HepG2 (cell line): ENCODE results near the gene TXN2. TPM values are rescaled to one million over a fixed set of nuclear protein-coding genes. Genes with fewer than 3 reads are reported as not detected.

Experiments used
- ATAC-seq: fragments of 200-7000 bp; cut with Tn5 transposase; 3 replicates; pipeline ENCODE4 v1.9.1; 2020; ENCODE audit warnings: mild to moderate bottlenecking, moderate library complexity
- BruUV-seq: library from RNA; stranded (reverse); fragments of 400-500 nt; replicated peaks from 2 replicates; lab custom pipeline; 2021; lab: Mats Ljungman, UMichigan
- CTCF ChIA-PET: fragments of 300-600 bp; formaldehyde crosslinking; extraction: SDS; loops from one replicate; lab custom pipeline; 2021; ENCODE audit warnings: low total read pairs, inconsistent platforms, low intra/inter-chr PET ratio; lab: Yijun Ruan, JAX
- POLR2A ChIA-PET: fragments of 350-600 bp; sonication (Branson Sonifier 250); formaldehyde crosslinking; loops from one replicate; lab custom pipeline; 2020; ENCODE audit warnings: antibody characterized with exemption, inconsistent platforms; lab: Yijun Ruan, JAX
- DNase-seq: peaks from one replicate; pipeline ENCODE4 v3.0.0-alpha.2; 2015; ENCODE audit warnings: low spot score
- FAIRE-seq: peaks from 3 replicates; lab custom pipeline; 2011; peaks lifted over from hg19 to GRCh38; lab: Jason Lieb, UNC
- H2AFZ ChIP-seq: one replicate; pipeline ENCODE4 v1.6.1; 2011; ENCODE audit warnings: low read length, inconsistent platforms
- H3K27ac ChIP-seq: fragments of 300-600 bp; 3 replicates; pipeline ENCODE4 v1.8.0; 2011; ENCODE audit warnings: mixed run types, mild to moderate bottlenecking, mixed read lengths, low read length, inconsistent platforms; ENCODE audit not compliant: insufficient read depth; ENCODE audit errors: extremely low read length
- H3K27me3 ChIP-seq, 2 experiments: fragments of 200-600 bp in 1 of 2; 2 replicates in 1 of 2; 3 replicates in 1 of 2; pipeline versions ENCODE4 v1.6.0 to v1.8.0; 2011; ENCODE audit warnings: low read length in 2 of 2, mild to moderate bottlenecking in 2 of 2, moderate library complexity in 2 of 2, inconsistent platforms in 1 of 2; ENCODE audit not compliant: insufficient read depth in 2 of 2, control insufficient read depth in 1 of 2
- H3K36me3 ChIP-seq, 2 experiments: fragments of 200-600 bp in 1 of 2; replicated peaks in 1 of 2; 2 replicates in 1 of 2; 3 replicates in 1 of 2; pipeline versions ENCODE4 v1.5.1 to v1.8.0; 2011; ENCODE audit warnings: low read length in 2 of 2, inconsistent platforms in 1 of 2; ENCODE audit not compliant: insufficient read depth in 2 of 2, control insufficient read depth in 1 of 2
- H3K4me1 ChIP-seq: 2 replicates; pipeline ENCODE4 v1.5.1; 2012; ENCODE audit warnings: low read length, inconsistent platforms; ENCODE audit not compliant: insufficient read depth
- H3K4me2 ChIP-seq: 2 replicates; pipeline ENCODE4 v1.6.0; 2011; ENCODE audit warnings: low read depth, low read length, inconsistent platforms
- H3K4me3 ChIP-seq, 3 experiments: fragments of 200-600 bp in 1 of 3; sonication (generic), shearing (Covaris generic) in 1 of 3; replicated peaks in 1 of 3; 2 replicates each; pipeline ENCODE4 v1.5.1; 2011 to 2016; ENCODE audit warnings: low read length in 3 of 3, inconsistent platforms in 2 of 3, low read depth in 2 of 3, mild to moderate bottlenecking in 2 of 3, control low read depth in 1 of 3, mixed read lengths in 1 of 3; ENCODE audit not compliant: insufficient read depth in 1 of 3
- H3K79me2 ChIP-seq: one replicate; pipeline ENCODE4 v1.6.1; 2011; ENCODE audit warnings: low read length, inconsistent platforms; ENCODE audit not compliant: insufficient read depth
- H3K9ac ChIP-seq: 2 replicates; pipeline ENCODE4 v1.6.0; 2011; ENCODE audit warnings: mild to moderate bottlenecking, low read depth, low read length, inconsistent platforms; ENCODE audit not compliant: insufficient read depth
- H3K9me3 ChIP-seq: 2 replicates; pipeline ENCODE4 v1.5.1; 2012; ENCODE audit warnings: mild to moderate bottlenecking, low read length
- H4K20me1 ChIP-seq: 2 replicates; pipeline ENCODE4 v1.6.0; 2011; ENCODE audit warnings: inconsistent platforms, mild to moderate bottlenecking, low read length, moderate library complexity; ENCODE audit not compliant: insufficient read depth
- BCL6 ChIP-seq: IDR thresholded peaks from 2 replicates; pipeline ENCODE4 v1.6.1; 2016; ENCODE audit warnings: missing genetic modification reagents, missing compliant biosample characterization
- CBX5 ChIP-seq: sonication (generic); formaldehyde crosslinking; IDR thresholded peaks from 2 replicates; pipeline ENCODE4 v1.4.0; 2020; ENCODE audit warnings: missing genetic modification reagents, borderline replicate concordance
- DR1 ChIP-seq: sonication (generic); formaldehyde crosslinking; IDR thresholded peaks from 2 replicates; pipeline ENCODE4 v1.8.0; 2021; ENCODE audit warnings: mild to moderate bottlenecking, missing genetic modification reagents, inconsistent platforms
- ELF1 ChIP-seq: sonication (generic); formaldehyde crosslinking; IDR thresholded peaks from 2 replicates; pipeline ENCODE4 v1.4.0; 2020; ENCODE audit warnings: missing genetic modification reagents
- ETV5 ChIP-seq: IDR thresholded peaks from 2 replicates; pipeline ENCODE4 v1.6.1; 2018; ENCODE audit warnings: missing biosample characterization, missing genetic modification reagents, inconsistent platforms, borderline replicate concordance
- FOXA1 ChIP-seq, 2 experiments: fragments of 450-650 bp in 1 of 2; sonication (generic) in 1 of 2; formaldehyde crosslinking in 1 of 2; IDR thresholded peaks; 2 replicates each; pipeline versions ENCODE4 v1.4.0 to v1.6.1; 2016 to 2020; ENCODE audit warnings: missing genetic modification reagents in 1 of 2
- HMG20B ChIP-seq: conservative IDR thresholded peaks from 2 replicates; pipeline ENCODE4 v1.6.1; 2016; ENCODE audit warnings: missing genetic modification reagents, missing compliant biosample characterization
- HNRNPLL ChIP-seq: fragments of 200-400 bp; formaldehyde crosslinking; IDR thresholded peaks from 2 replicates; pipeline ENCODE4 v1.6.1; 2017; ENCODE audit warnings: mild to moderate bottlenecking, low read depth, low read length; ENCODE audit not compliant: poor library complexity, severe bottlenecking
- KLF15 ChIP-seq: sonication (generic); formaldehyde crosslinking; IDR thresholded peaks from 2 replicates; pipeline ENCODE4 v1.8.1; 2023; ENCODE audit warnings: borderline replicate concordance, mild to moderate bottlenecking, inconsistent platforms, missing genetic modification reagents, mixed read lengths
- NR2C2 ChIP-seq: sonication (generic); formaldehyde crosslinking; IDR thresholded peaks from 2 replicates; pipeline ENCODE4 v1.4.0; 2020; ENCODE audit warnings: missing genetic modification reagents, mild to moderate bottlenecking, moderate library complexity, borderline replicate concordance
- RFX3 ChIP-seq: IDR thresholded peaks from 2 replicates; pipeline ENCODE4 v1.6.1; 2016; ENCODE audit warnings: missing biosample characterization, missing genetic modification reagents
- TARDBP ChIP-seq: sonication (generic); formaldehyde crosslinking; IDR thresholded peaks from 2 replicates; pipeline ENCODE4 v1.8.0; 2022; ENCODE audit warnings: mild to moderate bottlenecking, missing genetic modification reagents
- XRCC5 ChIP-seq: fragments of 200-400 bp; formaldehyde crosslinking; optimal IDR thresholded peaks from 2 replicates; pipeline ENCODE3; 2017; ENCODE audit warnings: mild to moderate bottlenecking, low read length
- YY1 ChIP-seq: IDR thresholded peaks from 2 replicates; pipeline ENCODE4 v1.6.1; 2011; ENCODE audit warnings: low read length, low read depth, moderate library complexity, mild to moderate bottlenecking; ENCODE audit not compliant: insufficient read depth, insufficient replicate concordance
- ZMYM2 ChIP-seq: sonication (generic); formaldehyde crosslinking; IDR thresholded peaks from 2 replicates; pipeline ENCODE4 v1.8.0; 2022; ENCODE audit warnings: mild to moderate bottlenecking, missing genetic modification reagents
- WGBS: methylation state at CpG from one replicate; pipeline ENCODE4 v1.1.6; 2017; ENCODE audit warnings: low lambda C conversion rate; 5-methylcytosine and 5-hydroxymethylcytosine counted together
- in situ Hi-C: cut with HindIII; loops from 2 replicates; pipeline ENCODE4 v1.10.0; 2017; ENCODE audit warnings: low pct_unique_long_range_greater_than_20kb; ENCODE audit not compliant: extremely low pct_ligation_motif_present
- intact Hi-C: fragments of 100-400 bp; cut with micrococcal nuclease; formaldehyde crosslinking; loops from one replicate; pipeline ENCODE4 v1.10.0; 2022; ENCODE audit not compliant: unreplicated experiment
- polyA plus RNA-seq, 8 experiments: library from polyadenylated mRNA; depleted of rRNA in 3 of 8; stranded (reverse) in 7 of 8; unstranded in 1 of 8; fragments of >200 nt; fragmentation: Illumina TruSeq in 4 of 8; extraction: Trizol in 4 of 8; gene quantifications; 2 replicates each; pipeline versions ENCODE4 v1.2.1 to v1.2.3, GENCODE V29; 2011 to 2016; ENCODE audit warnings: low read depth in 4 of 8, missing spikeins in 1 of 8, mixed read lengths in 1 of 8; ENCODE audit not compliant: insufficient read depth in 1 of 8
- total RNA-seq, 5 experiments: library from RNA; depleted of rRNA; stranded (reverse); fragments of >200 nt; fragmentation: Illumina TruSeq; extraction: Trizol; gene quantifications; 2 replicates each; pipeline ENCODE4 v1.2.3, GENCODE V29; 2016; ENCODE audit warnings: low read depth in 1 of 5
- TF ChIP-seq, protein P1 (sequence below): sonication (generic); formaldehyde crosslinking; IDR thresholded peaks from 2 replicates; pipeline ENCODE4 v1.5.0; 2020; ENCODE audit warnings: mild to moderate bottlenecking, missing genetic modification reagents

TXN2 gene
- total and polyA plus RNA-seq, 2 of the 13 experiments (the other 11 are each of a cell fraction or from before 2014, with no cell fraction given): 41.4 to 109 TPM

GRCh38 chr22:36447632-36448031, 33.8 kb downstream of the TXN2 start:
- CTCF ChIA-PET: no interaction called here

GRCh38 chr22:36445158-36445668, 36.2 kb downstream of the TXN2 start:
- peaks cover 76% of the 10 kb centered on the region for H3K4me1 ChIP-seq
- POLR2A ChIA-PET: interaction anchor here (0.6 to 1.9 kb wide), 14 partner anchors 10 to 94 kb away, joined by 3 to 29 read pairs (median 6); partner anchors contain the start of gene MYH9
- no TSS peak for BruUV-seq
- in situ Hi-C loops: no loop called here
- ATAC-seq: peak; percentile 73
- no peaks in the 10 kb centered on the region for H3K36me3 ChIP-seq
- H2AFZ ChIP-seq: peak overlapping the region; percentile 78
- FAIRE-seq: peak; percentile 59
- peak; percentile 47 for DNase-seq
- H3K79me2 ChIP-seq: no peaks in the 10 kb centered on the region
- intact Hi-C loops: no loop called here
- no peaks in the 10 kb centered on the region; a peak in 1 of 5 replicates for H3K27me3 ChIP-seq
- H3K9ac ChIP-seq: peak overlapping the region; percentile 45; the same call in 1 of the 2 replicates
- H4K20me1 ChIP-seq: no peaks in the 10 kb centered on the region
- peak overlapping the region; percentile 83 for H3K4me2 ChIP-seq
- WGBS: 17% methylated on average over 8 of the region's 8 CpGs
- CTCF ChIA-PET: no interaction called here
- no peak overlapping the region for H3K27ac ChIP-seq
- H3K9me3 ChIP-seq: no peaks in the 10 kb centered on the region
- peak overlapping the region; percentile 24 to 64 (median 44); a peak in 5 of 6 replicates for H3K4me3 ChIP-seq
- TF ChIP-seq ELF1 (CRISPR knock-in tag) (peak; percentile 61), RFX3 (no peak), BCL6 (CRISPR knock-in tag) (peak; percentile 28; the same call in 1 of the 2 replicates), ZMYM2 (CRISPR knock-in tag) (peak; percentile 77), TARDBP (0 out of 2 replicates have a peak, but pooled peaks have one; percentile 30), ETV5 (peak; percentile 57; the same call in 1 of the 2 replicates), DR1 (CRISPR knock-in tag) (no peak), KLF15 (CRISPR knock-in tag) (no peak), YY1 (peak; percentile 38), CBX5 (peak; percentile 78; the same call in 1 of the 2 replicates), XRCC5 (peak; percentile 92)
- TF ChIP-seq, protein P1, sequence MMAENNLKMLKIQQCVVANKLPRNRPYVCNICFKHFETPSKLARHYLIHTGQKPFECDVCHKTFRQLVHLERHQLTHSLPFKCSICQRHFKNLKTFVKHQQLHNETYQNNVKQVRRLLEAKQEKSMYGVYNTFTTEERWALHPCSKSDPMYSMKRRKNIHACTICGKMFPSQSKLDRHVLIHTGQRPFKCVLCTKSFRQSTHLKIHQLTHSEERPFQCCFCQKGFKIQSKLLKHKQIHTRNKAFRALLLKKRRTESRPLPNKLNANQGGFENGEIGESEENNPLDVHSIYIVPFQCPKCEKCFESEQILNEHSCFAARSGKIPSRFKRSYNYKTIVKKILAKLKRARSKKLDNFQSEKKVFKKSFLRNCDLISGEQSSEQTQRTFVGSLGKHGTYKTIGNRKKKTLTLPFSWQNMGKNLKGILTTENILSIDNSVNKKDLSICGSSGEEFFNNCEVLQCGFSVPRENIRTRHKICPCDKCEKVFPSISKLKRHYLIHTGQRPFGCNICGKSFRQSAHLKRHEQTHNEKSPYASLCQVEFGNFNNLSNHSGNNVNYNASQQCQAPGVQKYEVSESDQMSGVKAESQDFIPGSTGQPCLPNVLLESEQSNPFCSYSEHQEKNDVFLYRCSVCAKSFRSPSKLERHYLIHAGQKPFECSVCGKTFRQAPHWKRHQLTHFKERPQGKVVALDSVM: 0 out of 2 replicates have a peak, but pooled peaks have one; percentile 17

More at GRCh38 chr22:36447632-36448031, 33.8 kb downstream of the TXN2 start:
- TF ChIP-seq FOXA1 (IDR thresholded peaks at IDR 0.05) (no peak), FOXA1 (CRISPR knock-in tag; IDR thresholded peaks at IDR 0.05) (no peak), HNRNPLL (no peak), NR2C2 (CRISPR knock-in tag) (no peak), HMG20B (CRISPR knock-in tag) (no peak)
- H4K20me1 ChIP-seq: no peaks in the 10 kb centered on the region
- ATAC-seq (no peak), FAIRE-seq (no peak), DNase-seq (no peak)
- no peak overlapping the region for H2AFZ ChIP-seq
- H3K79me2 ChIP-seq: no peaks in the 10 kb centered on the region
- no peak overlapping the region for H3K4me2 ChIP-seq
- H3K36me3 ChIP-seq: no peaks in the 10 kb centered on the region
- H3K27ac ChIP-seq: no peak overlapping the region
- H3K4me3 ChIP-seq: no peak overlapping the region
- H3K4me1 ChIP-seq: peaks cover 78% of the 10 kb centered on the region
- 90% methylated on average over 2 of the region's 2 CpGs for WGBS
- no peaks in the 10 kb centered on the region; a peak in 1 of 5 replicates for H3K27me3 ChIP-seq
- intact Hi-C loops (no loop called here), in situ Hi-C loops (no loop called here)
- no TSS peak for BruUV-seq
- POLR2A ChIA-PET: interaction anchor here (1.2 kb wide), 2 partner anchors 25 to 27 kb away, joined by 3 to 5 read pairs; no protein-coding TSS in a partner anchor
- H3K9me3 ChIP-seq: no peaks in the 10 kb centered on the region
- no peak overlapping the region for H3K9ac ChIP-seq
